ENCODE results near the gene XYLT1. TPM values are rescaled to one million over a fixed set of nuclear protein-coding genes. Genes with fewer than 3 reads are reported as not detected.
A peak's percentile ranks its signal among the peaks of the same experiment; 100 is the strongest.

XYLT1 gene
- total RNA-seq, 6 experiments from 2014 or later: 0.48 to 2.0 (median 0.59) TPM

DNA sequence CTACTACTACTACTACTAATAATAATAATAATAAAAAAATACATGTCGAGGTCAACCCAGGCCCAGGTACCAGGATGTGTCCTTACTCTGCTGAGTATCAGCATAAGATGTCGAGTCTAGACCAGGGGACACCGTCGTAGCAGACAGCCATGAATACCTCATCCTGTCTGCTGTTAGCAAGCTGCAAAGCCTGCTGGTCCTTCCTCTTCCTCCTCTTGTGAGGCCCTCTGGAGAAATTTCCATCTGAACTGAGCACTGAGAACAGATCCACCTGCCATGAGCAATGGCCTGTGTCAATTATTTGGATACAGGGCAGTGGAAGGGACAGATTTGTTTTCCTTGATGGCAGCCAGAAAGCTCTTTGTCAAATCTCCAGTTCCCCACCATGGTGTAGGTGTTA lies 168.5 kb downstream of the XYLT1 start:
- H3K9me3 ChIP-seq: no peaks in the 10 kb centered on the region
- no peak overlapping the region for H3K4me3 ChIP-seq
- intact Hi-C loops (cut with DNase I): no loop called here
- peaks cover 0 to 2% (median 0%) of the 10 kb centered on the region in 4 donors for H3K4me1 ChIP-seq
- 73% methylated on average over 3 of the region's 4 CpGs for WGBS (ENCODE audit: insufficient coverage, low coverage, low lambda C conversion rate, missing lambda C conversion rate)
- H3K27me3 ChIP-seq: no peaks in the 10 kb centered on the region
- H3K27ac ChIP-seq: no peak overlapping the region
- DNase-seq (no peak), ATAC-seq (no peak)
- H3K36me3 ChIP-seq: no peaks in the 10 kb centered on the region
- no peak for TF ChIP-seq POLR2A (IDR thresholded peaks at IDR 0.05)
- TF ChIP-seq, protein P1, sequence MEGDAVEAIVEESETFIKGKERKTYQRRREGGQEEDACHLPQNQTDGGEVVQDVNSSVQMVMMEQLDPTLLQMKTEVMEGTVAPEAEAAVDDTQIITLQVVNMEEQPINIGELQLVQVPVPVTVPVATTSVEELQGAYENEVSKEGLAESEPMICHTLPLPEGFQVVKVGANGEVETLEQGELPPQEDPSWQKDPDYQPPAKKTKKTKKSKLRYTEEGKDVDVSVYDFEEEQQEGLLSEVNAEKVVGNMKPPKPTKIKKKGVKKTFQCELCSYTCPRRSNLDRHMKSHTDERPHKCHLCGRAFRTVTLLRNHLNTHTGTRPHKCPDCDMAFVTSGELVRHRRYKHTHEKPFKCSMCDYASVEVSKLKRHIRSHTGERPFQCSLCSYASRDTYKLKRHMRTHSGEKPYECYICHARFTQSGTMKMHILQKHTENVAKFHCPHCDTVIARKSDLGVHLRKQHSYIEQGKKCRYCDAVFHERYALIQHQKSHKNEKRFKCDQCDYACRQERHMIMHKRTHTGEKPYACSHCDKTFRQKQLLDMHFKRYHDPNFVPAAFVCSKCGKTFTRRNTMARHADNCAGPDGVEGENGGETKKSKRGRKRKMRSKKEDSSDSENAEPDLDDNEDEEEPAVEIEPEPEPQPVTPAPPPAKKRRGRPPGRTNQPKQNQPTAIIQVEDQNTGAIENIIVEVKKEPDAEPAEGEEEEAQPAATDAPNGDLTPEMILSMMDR (IDR thresholded peaks at IDR 0.05): no peak

DNA sequence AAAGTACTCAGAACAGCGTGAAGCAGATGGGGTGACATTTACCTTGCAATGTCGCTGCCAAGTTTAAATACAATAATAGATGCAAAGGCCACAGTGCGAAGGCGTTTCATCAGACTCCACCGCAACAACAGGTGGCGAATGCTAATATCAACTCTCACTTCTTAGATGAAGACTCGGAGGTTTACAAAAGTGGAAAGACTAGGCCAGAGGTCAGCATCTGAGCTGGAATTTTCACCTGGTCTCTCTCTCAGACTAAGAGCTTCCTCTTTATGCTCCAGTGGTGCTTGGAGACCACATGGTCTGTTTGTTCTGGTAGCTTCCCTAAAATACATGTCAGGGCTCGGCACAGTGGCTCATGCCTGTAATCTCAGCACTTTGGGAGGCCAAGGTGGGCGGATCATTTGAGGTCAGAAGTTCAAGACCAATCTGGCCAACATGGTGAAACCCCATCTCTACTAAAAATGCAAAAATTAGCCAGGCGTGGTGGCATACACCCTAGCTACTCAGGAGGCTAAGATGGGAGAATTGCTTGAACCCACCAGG lies 169.1 kb downstream of the XYLT1 start:
- DNase-seq (no peak), ATAC-seq (peak in 2 of 4 donors; percentile 24 to 44)
- H3K36me3 ChIP-seq: no peaks in the 10 kb centered on the region
- H3K9me3 ChIP-seq: no peaks in the 10 kb centered on the region
- no peak overlapping the region for H3K27ac ChIP-seq
- WGBS (ENCODE audit: insufficient coverage, low coverage, low lambda C conversion rate, missing lambda C conversion rate): 71% methylated on average over 9 of the region's 10 CpGs
- intact Hi-C loops (cut with DNase I): no loop called here
- H3K4me3 ChIP-seq: no peak overlapping the region
- peaks cover 0 to 2% (median 0%) of the 10 kb centered on the region in 4 donors for H3K4me1 ChIP-seq
- TF ChIP-seq, protein P1 (IDR thresholded peaks at IDR 0.05): no peak
- no peak for TF ChIP-seq POLR2A (IDR thresholded peaks at IDR 0.05)
- no peaks in the 10 kb centered on the region for H3K27me3 ChIP-seq

DNA sequence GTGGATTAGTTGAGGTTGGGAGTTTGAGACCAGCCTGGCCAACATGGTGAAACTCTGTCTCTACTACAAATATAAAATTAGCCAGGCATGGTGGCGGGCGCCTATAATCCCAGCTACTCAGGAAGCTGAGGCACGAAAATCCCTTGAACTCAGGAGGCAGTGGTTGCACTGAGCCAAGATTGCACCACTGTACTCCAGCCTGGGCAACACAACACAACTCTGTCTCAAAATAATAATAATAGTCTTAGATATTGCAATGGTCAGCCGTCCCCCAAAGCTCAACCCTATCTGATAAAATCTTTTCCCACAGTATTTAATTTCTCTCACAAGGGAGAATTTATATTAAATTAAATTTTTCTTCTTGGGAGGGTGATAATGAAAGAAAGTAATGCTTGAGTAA lies 169.6 kb downstream of the XYLT1 start:
- no peak for ATAC-seq
- no peaks in the 10 kb centered on the region for H3K27me3 ChIP-seq
- WGBS (ENCODE audit: insufficient coverage, low coverage, low lambda C conversion rate, missing lambda C conversion rate): 73% methylated on average over 3 of the region's 4 CpGs
- no peaks in the 10 kb centered on the region for H3K9me3 ChIP-seq
- no peak for TF ChIP-seq POLR2A (IDR thresholded peaks at IDR 0.05)
- TF ChIP-seq, protein P1 (IDR thresholded peaks at IDR 0.05): no peak
- H3K4me3 ChIP-seq: no peak overlapping the region
- H3K36me3 ChIP-seq: no peaks in the 10 kb centered on the region
- H3K27ac ChIP-seq: no peak overlapping the region
- DNase-seq: no peak
- H3K4me1 ChIP-seq: peaks cover 0 to 2% (median 0%) of the 10 kb centered on the region in 4 donors
- intact Hi-C loops (cut with DNase I): no loop called here

DNA sequence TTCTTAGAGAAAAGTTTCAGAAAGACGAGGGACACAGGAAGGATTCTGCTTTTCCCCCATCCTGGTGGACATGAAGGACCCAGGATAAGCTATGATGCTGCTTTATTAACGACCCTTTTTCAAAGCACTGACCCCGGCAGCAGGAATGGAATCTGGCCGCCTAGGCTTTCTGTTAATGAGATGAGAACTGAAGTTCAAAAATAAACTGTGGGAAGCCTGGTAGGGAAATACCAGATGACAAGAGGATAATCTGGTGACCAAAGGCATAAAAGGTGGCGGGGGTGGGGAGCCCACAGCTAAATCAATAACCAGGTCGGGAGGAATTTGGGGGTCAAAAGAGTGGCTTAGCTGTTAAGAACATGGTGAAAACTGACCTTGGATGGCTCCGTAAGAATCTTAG lies 171.0 kb downstream of the XYLT1 start:
- 26% methylated on average over 7 of the region's 7 CpGs for WGBS (ENCODE audit: insufficient coverage, low coverage, low lambda C conversion rate, missing lambda C conversion rate)
- Histone ChIP-seq H3K27me3 (no peaks in the 10 kb centered on the region), H3K4me3 (no peak overlapping the region), H3K36me3 (no peaks in the 10 kb centered on the region), H3K4me1 (peaks cover 0 to 2% (median 0%) of the 10 kb centered on the region in 4 donors), H3K27ac (no peak overlapping the region), H3K9me3 (no peaks in the 10 kb centered on the region)
- no peak for TF ChIP-seq POLR2A (IDR thresholded peaks at IDR 0.05)
- TF ChIP-seq, protein P1 (IDR thresholded peaks at IDR 0.05): no peak
- intact Hi-C loops (cut with DNase I): no loop called here
- DNase-seq: no peak
- no peak for ATAC-seq
